GM12875 (cell line): ENCODE data around the gene TWF2.

Experiments
- H3K4me3 ChIP-seq: one replicate; pipeline ENCODE4 v1.5.1; 2011; ENCODE audit warnings: low read depth, low read length, control low read depth
- CTCF ChIP-seq: IDR thresholded peaks from 2 replicates; pipeline ENCODE4 v1.5.1; 2011; ENCODE audit warnings: low read depth, mild to moderate bottlenecking, control low read depth, inconsistent platforms, low read length, moderate library complexity, borderline replicate concordance; ENCODE audit not compliant: insufficient read depth

The TWF2 gene

GRCh38 chr3:52256622-52257021, 17.7 kb upstream of the TWF2 start:
- no peak for TF ChIP-seq CTCF
- H3K4me3 ChIP-seq: no peak overlapping the region

- no peak overlapping the region for H3K4me3 ChIP-seq
- TF ChIP-seq CTCF: no peak
Observed at GRCh38 chr3:52256159-52256558, 17.2 kb upstream of the TWF2 start.

- TF ChIP-seq CTCF: no peak
- no peak overlapping the region for H3K4me3 ChIP-seq
Observed at GRCh38 chr3:52254608-52255007, 15.7 kb upstream of the TWF2 start.

- H3K4me3 ChIP-seq: no peak overlapping the region
- TF ChIP-seq CTCF: no peak
Observed at GRCh38 chr3:52253314-52254304, 14.7 kb upstream of the TWF2 start.

GRCh38 chr3:52250122-52250521, 11.2 kb upstream of the TWF2 start:
- no peak for TF ChIP-seq CTCF
- no peak overlapping the region for H3K4me3 ChIP-seq

GRCh38 chr3:52249683-52250082, 10.7 kb upstream of the TWF2 start:
- TF ChIP-seq CTCF: no peak

More at GRCh38 chr3:52249683-52250082, 10.7 kb upstream of the TWF2 start:
- no peak overlapping the region for H3K4me3 ChIP-seq
